Stimulated activated CD4-positive, alpha-beta T cell treated with anti-CD3 and anti-CD28 coated beads, Interleukin-2, amount 100 ng/mL, for 24 hours (primary cell): ENCODE measurements around the gene GAS2L2.

Source experiments
- DNase-seq, 2 donors: peaks; one replicate each; pipeline ENCODE4 v3.0.0-alpha.2; 2020

GAS2L2 gene

DNA sequence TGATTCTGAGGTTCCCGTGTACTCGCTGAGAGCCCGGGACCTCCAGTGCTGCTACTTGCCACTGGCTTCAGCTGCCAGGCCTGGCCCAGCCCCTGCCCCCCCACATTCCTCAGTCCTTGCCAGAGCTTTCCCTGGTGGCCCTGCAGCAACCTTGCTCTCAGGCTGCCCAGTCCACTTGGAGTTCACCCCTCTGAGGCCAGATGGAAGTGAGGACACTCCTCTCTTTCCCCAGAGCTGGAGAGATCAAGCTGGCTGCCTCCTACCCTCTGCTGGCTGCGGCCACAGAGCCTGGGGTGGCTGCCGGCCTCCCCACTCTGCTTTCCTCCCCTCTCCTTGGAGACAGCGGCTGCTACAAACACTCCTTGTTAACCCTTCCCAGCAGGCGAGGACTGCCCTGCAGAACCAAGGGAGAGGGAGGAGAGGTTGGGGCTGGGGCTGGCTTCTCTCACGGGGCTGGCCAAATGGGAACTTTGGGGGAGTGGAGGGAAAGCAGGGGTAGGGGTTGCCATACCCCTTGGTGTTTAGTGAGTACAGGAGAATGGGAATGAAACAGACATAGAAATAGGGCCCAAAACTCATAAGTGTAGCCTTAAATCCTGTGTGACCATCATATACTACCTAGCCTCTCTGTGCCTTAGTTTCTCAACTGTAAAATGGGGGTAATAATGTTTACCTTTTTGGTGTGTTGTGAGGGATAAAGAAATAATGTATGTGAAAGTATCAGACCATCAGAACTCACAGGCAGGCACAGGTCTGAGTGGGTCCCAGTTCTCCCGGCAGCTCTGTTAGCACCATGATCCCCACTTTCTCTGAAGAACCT is at the start of gene GAS2L2:
TSS of gene GAS2L2 (minus strand) at position 295 of the 820 bp plus-strand sequence. CDS start 389 bp downstream, outside the sequence.
- no peak for DNase-seq

DNA sequence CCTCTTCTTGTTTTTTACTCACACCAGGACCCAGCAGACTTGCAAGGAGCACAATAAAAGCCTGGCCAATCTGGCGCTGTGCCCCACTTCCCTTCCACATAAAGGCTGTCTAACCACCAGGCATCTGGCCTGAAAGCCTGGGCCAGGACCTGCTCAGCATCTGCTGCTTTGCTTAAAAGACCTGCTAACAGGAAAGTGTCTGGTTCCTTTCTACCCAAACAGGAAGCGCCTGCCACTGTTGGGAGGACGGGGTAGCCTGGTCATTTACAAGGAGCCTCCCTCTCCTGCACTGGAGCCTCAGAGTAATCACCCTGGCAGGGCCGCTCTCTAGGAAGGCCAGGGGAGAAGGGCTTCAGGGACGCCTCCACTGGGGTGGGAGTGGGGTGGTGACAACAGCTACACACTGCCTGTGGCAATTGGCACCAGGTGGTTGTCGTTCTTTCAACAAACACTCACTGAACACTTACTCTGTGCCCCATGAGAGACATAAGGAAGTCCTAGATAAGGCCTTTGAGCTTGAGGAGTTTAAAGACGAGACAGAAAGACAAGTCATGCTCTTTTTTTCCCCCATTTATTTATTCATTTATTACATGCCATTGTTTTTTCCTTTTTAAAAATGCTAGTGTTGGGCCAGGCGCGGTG is 48.7 kb upstream of the GAS2L2 start:
- no peak for DNase-seq

DNA sequence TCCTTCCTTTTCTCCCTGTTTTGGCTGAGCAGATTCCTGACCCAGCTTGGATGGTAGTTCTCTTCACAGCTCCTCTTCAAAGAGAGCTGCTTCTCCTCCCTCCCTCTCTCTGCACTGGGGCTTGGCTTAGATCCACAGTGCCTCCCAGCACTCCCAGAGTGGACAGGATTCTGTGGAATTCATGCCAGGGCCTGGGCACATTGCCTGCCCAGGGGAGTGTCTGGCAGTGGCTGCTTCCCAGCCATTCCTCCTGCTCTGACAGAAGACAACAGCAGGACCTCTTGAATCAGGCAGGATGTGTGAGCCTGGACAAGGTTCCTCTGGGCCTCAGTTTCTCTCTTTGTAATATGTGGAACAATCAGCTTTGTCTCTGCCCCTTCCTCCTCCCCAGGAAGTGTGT is 46.9 kb upstream of the GAS2L2 start:
- DNase-seq, result no peak

DNA sequence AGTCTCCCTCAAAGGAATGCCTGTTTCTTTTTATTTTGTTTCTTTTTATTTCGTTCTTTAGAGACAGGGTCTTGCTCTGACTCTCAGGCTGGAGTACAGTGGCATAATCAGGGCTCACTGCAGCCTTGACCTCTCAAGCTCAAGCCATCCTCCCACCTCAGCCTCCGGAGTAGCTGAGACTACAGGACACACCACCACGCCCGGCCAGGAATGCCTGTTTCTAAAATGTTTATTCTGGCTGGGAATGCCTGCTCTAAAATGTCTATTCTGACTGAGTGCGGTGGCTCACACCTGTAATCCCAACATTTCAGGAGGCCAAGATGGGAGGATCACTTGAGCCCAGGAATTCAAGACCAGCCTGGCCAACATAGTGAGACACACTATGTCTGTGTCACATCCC is 44.9 kb upstream of the GAS2L2 start:
- no peak for DNase-seq

DNA sequence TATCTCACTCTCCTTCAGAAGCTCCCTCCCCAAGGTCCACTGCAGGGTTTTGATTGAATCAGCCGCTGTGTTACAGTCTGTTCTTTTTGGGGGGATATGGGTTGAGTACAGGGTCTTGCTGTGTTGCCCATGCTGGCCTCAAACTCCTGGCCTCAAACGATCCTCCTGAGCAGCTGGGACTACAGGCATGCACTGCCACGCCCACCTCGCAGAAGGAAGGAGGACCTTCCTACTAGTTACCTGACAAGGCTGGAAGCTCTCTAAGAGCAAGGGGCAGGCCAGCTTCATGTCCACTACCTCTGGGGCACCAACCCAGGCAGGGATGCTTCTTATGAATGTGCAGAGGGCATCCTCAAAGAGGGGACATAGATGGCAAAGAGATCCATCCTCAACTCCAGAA is 44.3 kb upstream of the GAS2L2 start:
- no peak for DNase-seq

DNA sequence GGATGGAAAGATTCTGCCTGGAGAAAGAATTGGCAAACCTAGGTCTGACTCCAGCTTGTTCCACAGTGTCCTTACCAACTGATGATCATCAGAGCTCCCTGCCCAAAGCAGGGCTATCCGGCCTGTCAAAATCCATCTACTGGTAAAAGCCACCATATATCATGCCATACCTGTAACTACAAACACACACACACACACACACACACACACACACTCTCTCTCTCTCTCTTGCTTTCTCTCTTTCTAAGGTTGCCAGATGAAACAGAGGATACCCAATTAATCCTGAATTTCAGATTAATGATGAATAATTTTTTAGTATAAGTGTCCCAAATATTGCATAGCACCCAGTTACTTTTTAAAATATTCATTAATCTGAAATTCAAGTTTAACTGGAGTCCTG is 43.9 kb upstream of the GAS2L2 start:
- DNase-seq, result no peak

DNA sequence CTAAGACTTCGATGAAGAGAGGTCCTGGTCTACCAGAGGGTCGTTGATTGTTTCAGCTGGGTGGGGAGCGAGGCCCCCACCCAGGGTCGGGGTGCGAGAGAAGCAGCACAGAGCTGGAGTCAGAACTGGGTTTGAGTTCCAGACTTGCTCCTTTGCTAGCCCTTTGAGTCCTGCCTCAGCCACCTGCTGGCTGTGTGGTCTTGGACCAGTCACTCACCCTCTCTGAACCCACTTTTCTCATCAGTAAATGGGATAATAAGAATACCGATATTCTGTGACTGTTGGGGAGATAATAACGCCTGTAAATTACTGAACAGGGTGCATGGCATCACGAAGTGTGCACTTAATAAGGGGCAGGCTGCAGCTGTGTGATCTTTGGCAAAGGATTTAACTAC is 42.8 kb upstream of the GAS2L2 start:
- DNase-seq, result no peak

DNA sequence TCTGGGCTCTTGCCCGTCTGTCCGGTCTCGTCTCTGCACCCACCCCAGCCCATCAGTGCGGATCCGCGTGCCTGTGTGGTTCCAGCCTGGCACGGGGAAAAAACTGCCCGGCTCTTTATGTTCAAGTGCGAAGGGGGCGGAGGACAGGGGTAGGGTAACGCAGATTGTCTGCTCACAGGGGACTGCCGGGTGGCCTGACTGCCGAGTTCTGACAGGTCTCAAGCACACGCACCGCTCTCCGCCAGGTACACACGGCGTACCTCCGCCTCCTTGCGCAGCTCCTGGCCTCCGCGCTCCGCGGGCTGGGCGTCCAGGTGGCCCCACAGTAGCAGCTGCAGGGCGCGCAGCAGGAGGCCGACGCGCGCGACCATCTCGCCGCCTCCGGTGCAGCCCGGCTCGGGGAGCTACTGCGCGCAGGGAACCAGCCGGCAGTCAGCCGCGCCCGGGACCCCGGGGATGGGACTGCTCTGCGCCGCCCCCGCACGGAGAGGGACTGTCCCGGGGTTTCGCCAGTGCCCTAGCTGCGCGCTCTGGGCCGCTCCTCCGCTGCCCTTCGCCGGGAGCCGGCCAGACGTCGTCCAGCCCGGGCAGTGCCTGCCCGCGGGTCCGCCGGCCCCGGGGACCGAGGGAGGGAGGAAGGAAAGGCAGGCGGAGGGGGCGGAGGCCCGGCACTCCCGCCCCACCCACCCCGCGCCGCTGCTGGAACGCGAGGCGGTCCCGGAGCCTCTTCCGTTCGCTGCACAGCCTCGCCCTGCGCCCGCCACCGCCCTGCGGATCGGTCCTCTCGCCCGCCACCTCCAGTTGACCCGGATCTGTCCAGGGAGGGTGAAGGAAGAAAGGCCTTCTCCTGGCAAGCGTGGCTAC is 42.2 kb upstream of the GAS2L2 start, which contains the start of gene MMP28:
TSS of gene MMP28 (minus strand) at position 635 of the 864 bp plus-strand sequence. CDS start at position 371, 264 bp downstream.
- peak; percentile 49 to 63 for DNase-seq

DNA sequence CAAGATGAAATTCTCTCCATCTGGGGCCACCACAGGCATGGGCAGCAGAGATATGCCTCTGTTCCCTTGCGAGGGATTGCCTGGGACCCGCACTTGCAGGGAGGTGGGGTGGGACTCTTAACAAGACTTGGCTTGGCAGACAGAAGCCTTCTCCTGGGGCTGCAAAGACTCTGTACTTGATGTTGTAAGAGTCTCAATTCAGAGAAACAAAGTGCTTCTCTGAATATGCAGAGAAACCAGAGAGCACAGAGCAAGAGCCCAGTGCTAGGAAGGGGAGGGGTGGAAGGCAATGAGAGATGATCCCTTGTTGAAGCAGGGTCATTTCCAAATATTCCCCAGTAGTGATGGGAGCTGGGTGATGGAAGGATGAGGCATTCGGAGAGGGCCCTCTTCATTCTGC is 40.2 kb upstream of the GAS2L2 start:
- no peak for DNase-seq

DNA sequence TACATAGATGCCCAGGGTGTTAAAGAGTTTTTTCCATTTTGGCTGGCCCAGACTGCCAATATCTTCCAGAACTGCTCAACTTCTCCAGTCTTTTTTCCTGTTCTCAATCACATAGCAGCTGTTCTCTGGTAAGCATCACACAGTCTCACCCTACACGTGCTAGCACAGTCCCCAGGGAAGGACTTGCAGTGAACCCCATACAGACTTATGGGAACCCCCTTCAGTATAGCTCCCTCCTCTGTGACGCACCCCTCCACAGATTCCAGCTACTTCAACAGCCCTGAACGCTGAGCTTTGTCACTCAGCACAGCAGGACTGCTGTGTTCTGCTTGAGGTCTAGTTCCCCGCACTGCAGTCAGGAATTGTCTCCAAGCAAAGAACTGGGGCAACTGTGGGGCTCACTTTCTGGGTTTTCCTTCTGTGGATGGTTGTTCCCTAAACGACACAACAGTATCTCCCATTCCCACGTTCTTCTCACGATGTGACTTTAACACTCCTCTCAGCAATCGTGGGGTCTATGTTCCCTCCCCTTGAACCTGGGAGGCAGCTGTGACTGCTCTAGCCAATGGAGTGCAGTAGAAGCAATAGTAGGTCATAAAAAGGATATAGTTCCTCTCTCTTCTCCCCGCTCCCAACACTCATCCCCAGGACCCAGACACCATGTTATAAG is 38.8 kb upstream of the GAS2L2 start:
- DNase-seq, result no peak

DNA sequence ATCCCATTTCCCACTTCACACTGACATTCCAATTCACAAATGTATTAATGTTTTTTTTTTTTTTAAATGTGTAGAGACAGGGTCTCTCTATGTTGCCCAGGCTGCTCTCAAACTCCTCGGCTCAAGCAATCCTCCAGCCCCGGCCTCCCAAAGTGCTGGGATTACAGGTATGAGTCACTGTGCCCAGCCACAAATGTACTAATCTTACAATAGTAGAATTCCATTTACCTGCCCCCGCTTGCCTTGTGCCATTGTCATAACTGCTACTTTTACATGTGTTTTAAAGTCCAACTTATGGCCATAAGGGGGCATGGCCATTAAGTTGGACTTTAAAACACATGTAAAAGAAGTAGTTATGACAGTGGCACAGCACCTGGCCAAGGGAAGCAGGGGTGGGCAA is 37.8 kb upstream of the GAS2L2 start:
- no peak for DNase-seq

DNA sequence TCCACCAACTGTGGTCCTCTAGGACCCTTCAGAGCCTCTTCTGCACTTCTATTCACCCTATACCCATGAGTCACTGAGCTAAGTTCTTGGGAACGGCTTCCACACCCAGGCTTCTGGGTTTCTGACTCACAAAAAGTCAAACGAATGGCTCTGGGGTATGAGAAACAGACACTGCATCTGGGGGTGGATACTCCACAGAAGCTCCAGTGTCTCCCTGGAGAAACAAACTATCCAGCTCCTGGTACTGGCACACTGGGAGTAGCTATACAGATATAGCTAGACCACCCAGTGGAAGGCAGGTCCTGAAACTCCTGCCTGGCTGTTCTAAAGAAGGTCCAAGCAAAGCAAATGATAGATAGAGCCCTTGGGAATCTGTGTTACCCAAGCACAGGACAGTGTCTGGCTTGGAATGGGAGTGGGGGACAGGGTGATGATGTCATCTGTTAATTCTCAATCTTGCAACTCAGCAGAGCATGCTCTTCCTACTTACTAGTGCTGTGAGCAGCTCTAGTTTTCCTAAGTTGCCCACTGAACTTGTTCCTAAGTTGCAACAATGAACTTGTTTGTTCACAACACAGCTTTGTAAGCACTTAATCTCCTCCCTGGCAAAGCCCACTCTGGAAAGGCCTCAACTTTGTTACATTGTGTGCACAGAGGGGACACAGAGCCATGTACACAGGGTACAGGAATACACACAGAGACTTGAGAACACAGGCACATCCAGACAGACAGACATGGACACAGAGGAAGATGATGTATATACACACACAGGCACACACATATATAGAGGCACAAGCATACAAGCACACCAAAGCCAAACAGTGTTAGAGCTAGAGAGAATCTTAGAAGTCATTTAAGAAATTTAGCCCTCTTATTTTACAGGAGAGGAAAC is 35.7 kb upstream of the GAS2L2 start:
- no peak for DNase-seq

DNA sequence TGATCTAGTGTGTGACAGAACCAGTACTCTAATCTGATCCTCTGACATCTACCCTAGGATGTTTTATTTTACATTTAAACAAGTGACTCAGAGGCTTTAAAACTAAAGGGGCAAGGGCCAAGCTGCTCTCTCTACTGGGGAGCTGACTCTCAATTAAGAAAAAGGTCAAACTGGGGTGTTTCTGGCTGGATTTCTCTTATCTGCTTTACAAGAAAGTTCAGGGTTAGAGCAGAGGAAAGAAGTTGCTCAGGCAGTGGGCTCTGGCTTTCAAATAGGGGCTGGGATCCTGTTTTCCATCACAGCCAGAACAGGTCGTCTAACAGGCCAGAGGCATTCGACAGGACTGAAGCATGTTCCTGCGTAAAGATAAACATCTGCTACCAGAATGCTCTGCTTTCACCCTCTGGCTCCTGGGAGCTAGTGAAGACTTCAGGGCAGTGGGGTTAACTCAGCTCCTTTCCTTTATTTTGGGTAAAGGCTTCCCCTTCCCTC is 33.9 kb upstream of the GAS2L2 start:
- no peak for DNase-seq

DNA sequence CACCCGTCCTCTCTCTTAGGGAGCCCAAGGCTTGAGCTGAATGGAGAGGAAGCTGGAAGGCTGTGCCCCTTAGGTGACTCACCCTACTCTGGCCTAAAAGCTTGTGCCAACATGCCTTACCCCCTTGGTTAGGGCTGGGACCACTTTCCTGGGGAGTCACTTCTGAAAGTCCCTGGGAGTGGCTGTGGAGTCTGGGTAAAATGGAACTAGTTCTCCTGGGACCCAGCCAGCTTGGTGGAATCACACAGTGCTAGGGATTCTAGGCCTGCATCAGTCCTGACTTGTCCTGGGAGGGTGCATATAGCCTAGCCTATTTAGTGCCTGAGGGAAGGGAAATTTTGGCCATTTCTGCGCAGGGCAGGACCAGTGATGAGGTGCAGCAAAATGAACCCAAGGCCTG is 31.9 kb upstream of the GAS2L2 start:
- no peak for DNase-seq

DNA sequence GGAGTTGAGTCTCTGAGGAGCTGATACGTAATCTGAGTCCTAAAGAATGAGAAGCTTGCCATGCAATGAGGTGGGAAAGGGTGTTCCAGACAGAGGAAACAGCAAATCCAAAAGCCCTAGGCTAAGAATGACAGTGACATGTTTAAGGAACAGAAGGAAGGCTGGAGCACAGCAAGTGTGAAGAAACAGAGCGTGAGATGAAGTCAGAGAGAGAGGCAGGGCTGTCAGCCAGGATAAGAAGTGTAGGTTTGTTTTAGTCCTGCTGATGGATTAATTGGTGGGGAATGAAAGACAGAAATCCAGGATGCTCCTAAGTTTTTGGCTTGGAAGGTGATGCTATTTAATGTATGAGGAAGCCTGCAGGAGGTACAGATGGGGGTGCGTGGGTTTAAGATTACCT is 27.9 kb upstream of the GAS2L2 start:
- DNase-seq, result no peak

DNA sequence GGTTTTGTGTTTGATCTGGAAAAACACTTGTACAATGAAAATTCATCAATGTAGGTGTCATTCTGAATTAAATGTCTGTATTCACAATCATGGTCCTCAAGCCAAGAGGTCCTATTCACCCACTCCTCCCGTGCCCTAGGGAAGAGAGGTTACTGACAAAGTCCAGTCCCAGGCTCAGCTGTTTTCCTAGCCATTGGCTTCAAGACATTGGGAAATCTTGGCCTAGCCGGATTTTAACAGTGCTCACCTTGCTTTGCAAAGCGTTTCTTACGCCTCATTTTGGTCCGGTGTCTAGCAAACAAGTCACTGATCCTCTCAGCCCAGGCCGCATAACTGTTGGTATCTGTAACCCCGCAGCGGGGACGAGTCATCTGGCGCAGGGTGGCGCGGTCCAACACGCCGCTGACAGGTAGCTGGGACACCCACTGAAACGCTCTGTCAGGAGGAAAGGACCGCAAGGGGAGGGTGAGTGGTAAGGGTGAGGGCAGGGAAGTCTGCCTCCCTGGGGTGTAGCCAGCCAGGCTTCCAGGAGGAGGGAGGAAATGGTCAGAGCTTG is 25.7 kb upstream of the GAS2L2 start:
- no peak for DNase-seq

DNA sequence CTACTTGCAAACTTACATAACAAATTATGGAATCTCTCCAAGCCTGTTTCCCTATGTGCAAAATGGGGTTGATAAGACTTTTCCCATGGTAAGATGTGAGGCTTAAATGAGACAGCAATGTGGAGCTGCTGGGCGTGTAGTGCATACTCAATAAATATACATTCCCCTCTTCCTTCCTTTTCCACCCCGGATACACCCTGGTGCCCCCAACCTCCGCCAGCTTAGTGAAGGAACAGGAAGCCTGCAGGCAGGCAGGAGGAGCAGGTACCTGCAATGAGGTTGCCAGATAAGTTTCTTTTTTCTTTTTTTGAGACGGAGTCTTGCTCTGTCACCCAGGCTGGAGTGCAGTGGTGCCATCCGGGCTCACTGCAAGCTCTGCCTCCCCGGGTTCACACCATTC is 22.5 kb upstream of the GAS2L2 start:
- DNase-seq, result no peak

DNA sequence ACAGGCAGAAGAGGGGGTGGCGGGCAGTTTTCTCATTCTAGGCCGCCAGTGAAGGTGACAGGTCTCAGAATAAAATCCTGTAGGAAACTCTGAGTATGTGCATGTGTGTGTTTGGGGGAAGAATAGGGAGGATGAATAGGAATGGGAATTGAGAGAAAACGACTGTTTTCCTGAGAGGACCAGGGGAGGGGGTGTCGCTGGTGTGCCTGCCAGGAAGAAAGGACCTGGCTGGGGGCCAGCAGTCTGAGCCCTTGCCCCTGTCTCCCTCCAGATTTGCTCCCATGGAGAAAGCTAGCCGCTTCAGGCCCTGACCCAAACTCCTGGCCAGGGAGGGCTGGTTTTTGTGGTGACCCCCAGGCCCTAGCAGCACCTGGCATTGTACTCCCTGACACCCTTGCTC is 22.0 kb upstream of the GAS2L2 start:
- DNase-seq, result no peak

DNA sequence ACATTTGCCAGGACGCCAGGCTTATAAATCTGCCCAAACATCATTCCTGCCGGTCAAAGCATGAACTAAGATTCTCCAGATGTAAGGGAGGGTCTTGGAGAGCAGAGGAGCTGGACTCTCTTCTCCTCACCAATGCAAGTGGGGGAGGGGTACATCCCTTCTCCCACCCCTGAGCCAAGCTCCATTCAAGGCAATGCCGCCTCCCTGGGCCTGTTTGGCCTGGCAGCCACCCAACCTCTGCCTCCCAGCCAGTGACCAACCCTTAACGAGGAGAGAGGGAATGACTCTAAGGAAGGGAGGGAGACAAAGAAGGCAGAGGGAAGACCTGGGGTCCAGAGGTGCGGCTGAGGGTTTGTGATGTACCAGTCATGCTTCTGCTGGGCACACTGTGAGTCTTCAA is 21.5 kb upstream of the GAS2L2 start:
- no peak for DNase-seq

DNA sequence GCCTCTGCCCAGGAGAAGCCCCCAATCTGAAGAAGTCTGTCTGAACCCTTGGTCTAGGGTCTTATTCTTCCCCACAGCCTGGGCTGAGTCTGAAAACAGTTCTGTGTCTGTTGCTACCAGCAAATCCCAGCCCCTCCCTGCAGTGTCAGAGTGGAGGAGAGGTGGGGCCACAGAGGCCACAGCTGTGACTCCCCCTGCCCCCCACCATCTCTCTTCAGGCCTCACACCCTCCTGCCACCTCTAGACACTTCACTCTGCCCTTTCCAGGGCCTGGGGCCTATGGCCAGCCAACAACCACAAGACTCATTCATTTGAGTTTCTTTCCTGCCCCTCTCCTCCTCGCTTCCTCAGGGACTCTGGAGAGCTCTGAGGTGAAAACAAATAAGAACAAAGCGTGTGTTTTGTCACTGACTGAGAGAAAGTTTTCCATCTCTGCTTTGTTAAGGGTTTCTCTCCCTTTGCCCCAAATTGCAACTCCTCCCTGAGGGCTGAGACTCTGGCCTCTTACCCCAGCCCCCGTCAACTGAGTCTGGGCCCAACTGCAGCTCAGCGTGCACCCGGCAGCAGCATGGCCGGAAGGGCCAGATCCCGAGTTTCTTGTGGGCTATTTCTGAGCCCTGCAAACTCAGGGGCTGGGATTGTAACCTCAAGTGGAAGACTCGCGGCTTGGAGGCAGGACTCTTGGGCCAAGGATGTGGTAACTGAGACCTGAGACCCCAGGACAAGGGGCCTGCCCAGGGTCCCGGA is 20.8 kb upstream of the GAS2L2 start:
- DNase-seq, result no peak

DNA sequence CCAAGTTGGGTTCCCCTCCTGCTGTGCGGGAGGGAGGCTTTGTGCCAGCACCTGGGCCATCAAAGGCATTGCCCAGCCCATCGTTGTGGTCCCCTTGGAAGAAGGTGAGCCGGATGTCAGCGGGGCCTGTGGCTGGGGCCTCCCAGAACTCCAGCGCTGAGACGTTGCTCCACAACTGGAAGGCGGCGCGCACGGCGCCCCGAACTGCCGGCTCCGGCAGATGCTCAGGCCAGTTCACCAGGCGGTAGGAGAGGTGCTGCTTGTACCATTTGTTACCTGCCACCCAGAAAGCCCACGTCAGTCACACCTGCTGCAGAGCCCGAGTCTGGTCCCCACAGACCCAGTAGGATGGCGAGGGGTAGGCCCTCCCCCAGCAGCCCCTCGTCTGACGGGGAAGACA is 20.1 kb upstream of the GAS2L2 start:
- DNase-seq, result no peak
